Activated CD8-positive, alpha-beta T cell treated with anti-CD3 and anti-CD28 coated beads for 36 hours (primary cell): Measurements from ENCODE around the gene RPS6KL1. TPM values are rescaled to one million over a fixed set of nuclear protein-coding genes. Genes with fewer than 3 reads are reported as not detected.
A peak's percentile ranks its signal among the peaks of the same experiment; 100 is the strongest.

Experiments
- ATAC-seq: fragments of 200-7000 bp; cut with Tn5 transposase; one replicate; pipeline ENCODE4 v1.10.0; 2021; ENCODE audit warnings: mild to moderate bottlenecking, moderate library complexity
- CTCF ChIA-PET: fragments of 350-600 bp; sonication (Branson Sonifier 250); formaldehyde crosslinking; loops from one replicate; lab custom pipeline; 2021; ENCODE audit warnings: antibody characterized with exemption; lab: Charles Lee
- POLR2A ChIA-PET: fragments of 350-600 bp; sonication (Branson Sonifier 250); formaldehyde crosslinking; loops from one replicate; lab custom pipeline; 2021; ENCODE audit warnings: antibody characterized with exemption; lab: Charles Lee
- DNase-seq: peaks from one replicate; pipeline ENCODE4 v3.0.0-alpha.2; 2020
- H3K27ac Mint-ChIP-seq: one replicate; pipeline ENCODE4 v1.8.0; 2021; ENCODE audit warnings: mild to moderate bottlenecking, mixed read lengths
- H3K27me3 Mint-ChIP-seq: one replicate; pipeline ENCODE4 v1.8.0; 2021; ENCODE audit warnings: mixed read lengths
- H3K36me3 Mint-ChIP-seq: one replicate; pipeline ENCODE4 v1.8.0; 2021; ENCODE audit warnings: low read depth, mixed read lengths
- H3K4me1 Mint-ChIP-seq: one replicate; pipeline ENCODE4 v1.8.0; 2021; ENCODE audit warnings: low read depth, mixed read lengths
- H3K4me3 Mint-ChIP-seq: one replicate; pipeline ENCODE4 v1.8.0; 2021; ENCODE audit warnings: mild to moderate bottlenecking, moderate library complexity, mixed read lengths
- H3K9me3 Mint-ChIP-seq: one replicate; pipeline ENCODE4 v1.8.0; 2021; ENCODE audit warnings: mixed read lengths
- CTCF ChIP-seq: fragments of 200-600 bp; IDR thresholded peaks from one replicate; pipeline ENCODE4 v1.8.0; 2022; ENCODE audit warnings: antibody characterized with exemption, mild to moderate bottlenecking
- intact Hi-C: fragments of 100-400 bp; cut with micrococcal nuclease; formaldehyde crosslinking; loops from one replicate; pipeline ENCODE4 v1.10.0; 2022
- total RNA-seq, 2 experiments: library from RNA; stranded (reverse); gene quantifications; one replicate each; pipeline ENCODE4 v1.2.3, GENCODE V29; 2021

Gene RPS6KL1
- total RNA-seq, 2 experiments from 2014 or later = 4.1 to 5.1 TPM

GRCh38 chr14:74956027-74956279, 32.9 kb upstream of the RPS6KL1 start:
- CTCF ChIA-PET = interaction anchor here (1.4 to 1.6 kb wide), 2 partner anchors 9 to 132 kb away, joined by 4 read pairs; no protein-coding TSS in a partner anchor
- Mint-ChIP-seq H3K9me3 (no peaks in the 10 kb centered on the region), H3K36me3 (no peaks in the 10 kb centered on the region), H3K4me1 (no peaks in the 10 kb centered on the region), H3K4me3 (peak overlapping the region; percentile 36), H3K27me3 (peaks cover 10% of the 10 kb centered on the region), H3K27ac (no peak overlapping the region)
- no peak for TF ChIP-seq CTCF
- DNase-seq (no peak), ATAC-seq (no peak)
- intact Hi-C loops = no loop called here
- POLR2A ChIA-PET = no interaction called here

GRCh38 chr14:74955229-74956026, 32.4 kb upstream of the RPS6KL1 start, which contains the start of gene PGF:
Gene PGF (minus strand): TSS chr14:74955597. CDS start chr14:74955242, 355 bp downstream.
- Mint-ChIP-seq H3K9me3 (no peaks in the 10 kb centered on the region), H3K27me3 (peaks cover 10% of the 10 kb centered on the region), H3K4me3 (peak within 1 kb of the TSS; percentile 46), H3K36me3 (no peaks in the 10 kb centered on the region), H3K27ac (no peak within 1 kb of the TSS), H3K4me1 (no peaks in the 10 kb centered on the region)
- CTCF ChIA-PET = interaction anchor here (0.7 to 1.8 kb wide), 4 partner anchors 8 to 133 kb away, joined by 3 to 4 read pairs (median 4); no protein-coding TSS in a partner anchor
- DNase-seq (peak; percentile 23), ATAC-seq (peak; percentile 74)
- POLR2A ChIA-PET = no interaction called here
- intact Hi-C loops = no loop called here
- no peak for TF ChIP-seq CTCF

GRCh38 chr14:74954947-74955228, 31.8 kb upstream of the RPS6KL1 start:
- intact Hi-C loops = no loop called here
- Mint-ChIP-seq H3K4me1 (no peaks in the 10 kb centered on the region), H3K4me3 (peak overlapping the region; percentile 46), H3K9me3 (no peaks in the 10 kb centered on the region), H3K36me3 (no peaks in the 10 kb centered on the region), H3K27me3 (peaks cover 10% of the 10 kb centered on the region), H3K27ac (no peak overlapping the region)
- ChIA-PET POLR2A (no interaction called here), CTCF (interaction anchor here (0.7 to 1.8 kb wide), 5 partner anchors 8 to 134 kb away, joined by 3 to 6 read pairs (median 4); no protein-coding TSS in a partner anchor)
- no peak for TF ChIP-seq CTCF
- ATAC-seq (no peak), DNase-seq (no peak)

GRCh38 chr14:74954232-74954946, 31.3 kb upstream of the RPS6KL1 start:
- no peaks in the 10 kb centered on the region for H3K9me3 Mint-ChIP-seq
- CTCF ChIA-PET = interaction anchor here (1.0 to 1.8 kb wide), 5 partner anchors 7 to 134 kb away, joined by 3 to 6 read pairs (median 4); no protein-coding TSS in a partner anchor
- POLR2A ChIA-PET = interaction anchor here (0.9 kb wide), 1 partner anchor 35 kb away, joined by 3 read pairs; no protein-coding TSS in a partner anchor
- H3K4me1 Mint-ChIP-seq = no peaks in the 10 kb centered on the region
- H3K27ac Mint-ChIP-seq = no peak overlapping the region
- H3K4me3 Mint-ChIP-seq = no peak overlapping the region
- peaks cover 10% of the 10 kb centered on the region for H3K27me3 Mint-ChIP-seq
- intact Hi-C loops = no loop called here
- DNase-seq = no peak
- TF ChIP-seq CTCF = no peak
- H3K36me3 Mint-ChIP-seq = no peaks in the 10 kb centered on the region
- ATAC-seq = no peak

- no peak overlapping the region for H3K4me3 Mint-ChIP-seq
- no peak for TF ChIP-seq CTCF
- ChIA-PET CTCF (interaction anchor here (1.0 to 1.8 kb wide), 5 partner anchors 8 to 135 kb away, joined by 3 to 6 read pairs (median 4); no protein-coding TSS in a partner anchor), POLR2A (interaction anchor here (0.9 to 1.6 kb wide), 2 partner anchors 11 to 36 kb away, joined by 3 to 4 read pairs; no protein-coding TSS in a partner anchor)
- ATAC-seq (no peak), DNase-seq (no peak)
- intact Hi-C loops = no loop called here
- no peaks in the 10 kb centered on the region for H3K36me3 Mint-ChIP-seq
- H3K9me3 Mint-ChIP-seq = no peaks in the 10 kb centered on the region
- no peak overlapping the region for H3K27ac Mint-ChIP-seq
- no peaks in the 10 kb centered on the region for H3K4me1 Mint-ChIP-seq
- peaks cover 10% of the 10 kb centered on the region for H3K27me3 Mint-ChIP-seq
These were observed 30.6 kb upstream of the RPS6KL1 start for GRCh38 chr14:74953686-74954085.
